ENCODE measurements around the gene DCHS2.

Gene DCHS2

DNA sequence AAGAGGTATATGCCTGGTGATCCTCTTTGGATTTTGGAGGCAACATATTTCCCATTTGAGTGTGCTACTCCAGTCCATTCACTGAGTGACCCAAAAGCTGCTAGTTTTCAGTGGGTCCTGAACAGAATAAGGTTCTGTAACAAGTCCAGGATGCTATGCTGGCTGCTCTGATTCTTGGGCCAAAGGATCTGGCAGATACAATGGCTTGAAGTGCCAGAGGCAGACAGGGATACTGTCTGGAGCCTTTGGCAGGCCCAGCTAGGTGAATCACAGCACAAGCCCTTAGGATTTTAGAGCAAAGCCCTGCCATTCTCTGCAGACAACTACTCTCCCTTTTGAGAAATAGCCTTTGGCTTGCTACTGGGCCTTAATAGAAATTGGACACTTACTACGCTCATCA lies 40.6 kb downstream of the DCHS2 start:
- DNase-seq, result no peak

GRCh38 chr4:154444958-154445357 lies 46.6 kb downstream of the DCHS2 start:
- no peak for DNase-seq

GRCh38 chr4:154441982-154442381 lies 49.6 kb downstream of the DCHS2 start:
- no peak for DNase-seq

DNA sequence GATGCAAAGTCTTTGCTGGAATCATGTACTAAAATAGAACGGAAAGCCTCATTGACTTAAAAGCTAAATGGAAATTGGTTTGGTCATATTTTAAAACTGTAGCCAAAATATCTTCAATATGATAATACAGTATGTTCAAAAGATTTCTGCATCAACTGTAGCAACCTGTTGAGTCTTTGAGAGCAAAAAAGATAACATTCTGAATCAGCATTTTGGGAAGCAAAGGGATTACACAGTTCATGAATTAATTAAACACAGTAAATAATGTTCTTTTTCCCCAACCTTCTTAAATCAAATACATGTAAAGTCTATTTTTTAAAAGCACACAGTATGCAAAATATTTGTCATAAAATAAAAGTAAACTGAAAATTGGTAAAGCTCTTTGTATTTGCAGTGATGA lies 50.5 kb downstream of the DCHS2 start:
- DNase-seq, result no peak

DNA sequence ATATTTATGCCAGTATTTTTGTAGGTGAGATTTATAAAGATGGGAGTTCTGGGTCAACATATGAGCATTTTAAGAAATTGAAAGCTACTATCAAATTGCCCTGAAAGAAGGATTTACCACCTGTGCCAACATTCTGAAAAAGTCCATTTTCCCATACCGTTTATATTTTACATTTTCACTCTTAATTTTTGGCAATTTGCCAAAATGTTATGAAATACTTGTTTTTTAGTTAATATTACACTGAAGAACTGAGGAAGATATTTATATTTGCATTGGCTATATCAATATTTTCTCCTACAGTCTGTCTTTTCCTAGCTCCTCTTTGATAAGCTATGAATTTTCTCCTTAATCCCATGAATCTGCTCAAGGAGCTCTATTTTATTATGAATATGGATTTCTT lies 52.4 kb downstream of the DCHS2 start:
- DNase-seq, result no peak

- no peak for DNase-seq
Measured at GRCh38 chr4:154435895-154436294, 55.7 kb downstream of the DCHS2 start.

- DNase-seq, result no peak
Measured at GRCh38 chr4:154433543-154433942, 58.1 kb downstream of the DCHS2 start.

GRCh38 chr4:154429176-154429575 lies 62.4 kb downstream of the DCHS2 start:
- DNase-seq, result no peak

DNA sequence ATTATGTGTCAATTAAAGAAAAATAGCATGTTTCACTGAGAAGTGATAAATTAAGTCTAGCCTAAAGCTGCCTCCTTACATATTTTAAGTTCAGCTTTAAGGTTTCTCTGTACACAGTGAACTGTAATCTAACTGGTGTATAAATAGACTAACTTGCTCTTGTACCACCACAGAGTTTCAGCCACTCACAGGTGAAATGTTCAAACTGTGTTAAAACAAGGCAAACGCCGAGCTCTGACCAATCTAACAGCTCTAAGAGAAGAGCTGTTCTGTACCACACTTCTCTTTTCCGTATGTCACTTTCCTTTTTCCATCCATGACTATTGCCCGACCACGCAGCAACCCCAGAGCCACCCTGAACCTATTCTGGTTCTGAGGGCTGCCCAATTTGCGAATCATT lies 64.5 kb downstream of the DCHS2 start:
- no peak for DNase-seq

- no peak for DNase-seq
Measured at GRCh38 chr4:154425514-154425913, 66.1 kb downstream of the DCHS2 start.

GRCh38 chr4:154424810-154425484 lies 66.7 kb downstream of the DCHS2 start:
- DNase-seq, result no peak

GRCh38 chr4:154422152-154422551 lies 69.4 kb downstream of the DCHS2 start:
- no peak for DNase-seq

GRCh38 chr4:154421618-154422017 lies 70.0 kb downstream of the DCHS2 start:
- no peak for DNase-seq

- no peak for DNase-seq
Measured at GRCh38 chr4:154417373-154417673, 74.3 kb downstream of the DCHS2 start.

DNA sequence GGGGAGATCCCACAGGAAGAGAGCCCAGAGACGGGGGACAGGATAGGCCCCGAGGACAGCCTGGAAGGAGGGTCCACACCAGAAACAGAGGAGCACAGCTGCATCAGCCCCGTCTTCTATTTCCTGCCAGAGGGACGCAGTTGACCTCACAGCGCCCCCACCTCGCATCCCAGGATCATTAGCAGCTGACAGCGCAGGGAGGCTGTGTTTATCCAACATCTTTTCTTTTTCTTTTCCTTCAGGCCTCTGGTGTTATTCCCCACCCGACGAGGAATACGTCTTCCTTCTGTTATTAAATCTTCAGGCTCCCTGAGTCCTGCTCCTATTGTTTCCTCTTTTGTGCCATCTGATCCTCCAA lies 75.4 kb downstream of the DCHS2 start:
- DNase-seq, result no peak

DNA sequence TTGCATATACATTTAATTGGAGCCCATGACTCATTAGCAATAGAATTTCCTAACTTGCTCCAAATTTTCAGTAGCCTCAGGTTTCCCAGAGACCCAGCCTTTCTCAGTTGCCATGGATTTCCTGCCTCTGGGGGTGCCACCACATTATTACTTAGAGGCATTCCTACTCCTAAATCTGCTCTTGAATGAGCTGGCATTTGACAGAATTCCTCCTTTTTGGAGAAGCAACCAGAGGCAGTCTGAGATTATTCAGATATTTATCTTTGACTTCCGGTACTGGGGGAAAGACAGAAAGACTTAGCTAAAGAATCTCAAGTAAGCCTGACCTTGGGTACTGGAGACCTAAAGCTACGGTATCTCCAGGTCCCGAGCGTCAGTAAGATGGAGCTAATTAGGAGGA lies 76.3 kb downstream of the DCHS2 start:
- no peak for DNase-seq

- no peak for DNase-seq
Measured at GRCh38 chr4:154414796-154415195, 76.8 kb downstream of the DCHS2 start.

DNA sequence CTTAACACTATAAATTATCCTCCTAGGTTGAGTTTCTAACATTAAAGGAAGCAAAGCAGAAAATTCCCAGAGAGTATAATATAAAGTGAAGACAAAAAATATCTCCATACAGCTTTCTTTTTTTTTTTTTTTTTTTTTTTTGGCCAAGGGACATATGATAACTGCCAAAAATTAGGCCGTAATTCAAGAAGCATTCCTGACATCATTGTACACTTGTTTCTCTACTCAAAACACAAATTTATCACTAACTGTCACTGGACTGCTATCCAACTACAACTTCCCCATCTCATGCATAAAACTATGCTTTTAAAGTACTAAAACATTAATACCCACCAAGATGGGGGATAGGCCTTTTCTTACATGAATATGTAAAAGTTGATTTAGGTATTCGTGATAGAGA lies 77.2 kb downstream of the DCHS2 start:
- DNase-seq, result no peak

DNA sequence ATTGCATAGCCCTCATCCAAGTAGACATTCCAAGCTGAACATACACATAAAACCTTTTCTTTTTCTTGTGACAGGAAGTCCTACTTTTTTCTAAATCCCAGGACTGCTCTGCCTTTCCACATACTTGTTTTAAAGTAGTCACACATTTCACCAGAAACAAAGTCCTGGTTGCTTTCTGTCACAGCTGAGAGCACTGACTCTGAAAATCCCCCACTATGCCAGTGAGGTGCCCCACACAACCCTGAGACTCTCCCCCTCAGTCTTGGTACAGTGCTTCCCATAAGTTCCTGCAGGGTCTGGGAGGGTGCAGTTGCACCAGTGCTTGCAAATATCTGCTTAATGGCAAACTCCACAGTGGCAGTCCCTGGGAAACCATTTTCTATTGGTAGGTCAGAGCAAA lies 84.2 kb downstream of the DCHS2 start:
- no peak for DNase-seq

DNA sequence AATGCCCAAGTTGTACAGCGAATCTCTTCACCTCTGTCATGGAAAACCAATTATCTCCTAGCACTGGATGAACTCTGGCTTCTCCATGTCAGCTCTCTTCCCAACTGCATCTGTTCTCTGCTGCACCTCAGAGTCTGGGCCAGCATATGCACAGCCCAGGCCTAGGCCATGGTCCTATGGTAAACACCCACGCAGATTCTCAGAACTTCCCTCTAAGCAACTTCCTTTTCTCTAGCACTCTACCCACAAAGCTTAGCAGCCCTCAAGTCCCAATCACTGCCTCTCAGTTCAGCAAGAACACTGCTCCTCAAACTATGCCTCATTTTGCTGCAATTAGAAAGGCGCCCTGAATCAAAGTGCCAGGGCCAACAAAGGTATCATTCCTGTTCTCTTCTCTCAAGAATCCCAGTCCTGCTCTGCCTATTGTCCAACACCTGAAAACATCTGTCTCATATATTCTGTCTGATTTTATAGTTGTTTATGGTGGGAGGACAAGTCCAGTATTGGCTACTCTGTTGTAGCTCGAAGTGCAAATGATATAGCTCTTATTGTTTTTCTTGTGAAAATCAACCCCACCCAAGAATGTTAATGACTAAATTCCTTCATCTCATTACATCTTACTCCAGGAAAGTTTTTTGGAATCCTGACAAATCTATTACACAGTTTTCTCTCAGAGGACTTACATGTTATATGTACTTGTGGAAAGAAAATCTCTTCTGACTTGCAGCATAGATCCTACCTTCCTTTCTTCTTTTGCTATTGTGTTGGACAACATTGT lies 85.4 kb downstream of the DCHS2 start:
- DNase-seq, result no peak

- no peak for DNase-seq
Measured at GRCh38 chr4:154399259-154399974, 92.2 kb downstream of the DCHS2 start.

DNA sequence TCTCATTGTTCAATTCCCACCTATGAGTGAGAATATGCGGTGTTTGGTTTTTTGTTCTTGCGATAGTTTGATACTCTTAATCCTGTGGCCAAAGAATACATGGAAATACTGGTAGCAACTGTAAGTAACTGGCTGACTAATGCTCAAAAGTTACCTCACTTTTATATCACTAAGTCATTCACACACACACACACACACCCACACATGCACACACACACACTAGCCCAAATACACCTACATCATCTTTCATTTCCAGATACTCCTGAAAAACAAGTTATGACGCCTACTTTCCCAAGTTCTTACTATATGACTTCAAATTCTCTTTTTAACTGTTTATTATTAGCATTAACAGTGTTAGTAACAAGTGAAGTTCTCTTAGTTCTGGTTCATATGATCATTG lies 101.3 kb downstream of the DCHS2 start:
- no peak for DNase-seq

DNA sequence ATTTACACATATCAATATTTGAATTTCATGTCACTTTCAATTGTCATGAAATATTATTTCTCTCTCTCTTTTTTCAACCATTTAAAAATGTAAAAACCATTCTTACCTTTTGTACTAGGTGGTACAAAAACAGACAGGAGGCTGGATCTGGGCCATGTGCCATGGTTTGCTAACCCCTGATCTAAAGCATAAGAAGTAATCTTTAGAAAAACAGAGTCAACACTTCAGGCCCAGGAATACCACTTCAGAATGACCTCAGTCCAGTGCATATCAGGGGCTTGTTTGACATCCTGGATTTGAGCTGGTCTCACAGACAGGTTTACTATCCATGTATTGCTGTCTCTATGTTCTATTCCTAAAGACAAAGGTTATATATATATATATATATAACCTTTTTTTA lies 102.5 kb downstream of the DCHS2 start:
- DNase-seq, result no peak

DNA sequence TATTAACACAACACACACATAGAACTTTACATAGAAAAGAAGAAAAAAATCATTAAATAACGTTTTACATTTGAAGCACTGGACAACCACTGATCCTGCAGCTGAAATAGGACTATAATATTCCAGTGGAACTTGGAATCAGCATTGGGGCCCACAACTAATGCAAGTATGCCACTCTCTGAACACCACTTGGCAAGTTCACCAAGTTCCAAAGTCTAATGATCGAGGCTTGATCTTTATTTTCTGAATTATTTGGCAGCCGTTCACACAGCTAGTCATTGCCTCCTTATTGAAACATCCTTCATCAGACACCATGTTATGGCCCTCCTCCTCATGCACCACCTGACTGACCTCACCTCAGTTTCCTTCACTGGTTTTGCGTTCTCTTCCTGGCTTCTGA lies 107.6 kb downstream of the DCHS2 start:
- no peak for DNase-seq
